ENCODE data around the gene ABI3BP.

DNA sequence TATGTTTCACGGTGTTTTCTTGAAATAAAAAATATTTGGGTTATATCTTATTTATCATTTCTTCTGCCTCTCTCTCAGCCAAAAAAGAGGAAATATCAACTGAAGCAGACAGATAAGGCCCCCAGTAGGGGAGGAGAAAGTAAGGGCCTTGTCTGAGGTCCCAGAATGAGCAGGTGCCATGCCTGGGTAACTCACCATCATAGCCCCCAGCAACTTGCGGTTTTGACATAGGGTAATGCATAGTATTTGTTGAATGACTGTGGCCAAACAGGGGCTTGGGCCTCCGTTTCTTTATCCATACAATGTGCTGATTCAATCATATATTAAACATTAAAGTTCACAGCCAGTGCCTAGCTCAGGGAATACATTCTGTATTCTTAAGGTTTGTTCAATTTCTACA is 119.6 kb downstream of the ABI3BP start:
- TF ChIP-seq, protein P1, sequence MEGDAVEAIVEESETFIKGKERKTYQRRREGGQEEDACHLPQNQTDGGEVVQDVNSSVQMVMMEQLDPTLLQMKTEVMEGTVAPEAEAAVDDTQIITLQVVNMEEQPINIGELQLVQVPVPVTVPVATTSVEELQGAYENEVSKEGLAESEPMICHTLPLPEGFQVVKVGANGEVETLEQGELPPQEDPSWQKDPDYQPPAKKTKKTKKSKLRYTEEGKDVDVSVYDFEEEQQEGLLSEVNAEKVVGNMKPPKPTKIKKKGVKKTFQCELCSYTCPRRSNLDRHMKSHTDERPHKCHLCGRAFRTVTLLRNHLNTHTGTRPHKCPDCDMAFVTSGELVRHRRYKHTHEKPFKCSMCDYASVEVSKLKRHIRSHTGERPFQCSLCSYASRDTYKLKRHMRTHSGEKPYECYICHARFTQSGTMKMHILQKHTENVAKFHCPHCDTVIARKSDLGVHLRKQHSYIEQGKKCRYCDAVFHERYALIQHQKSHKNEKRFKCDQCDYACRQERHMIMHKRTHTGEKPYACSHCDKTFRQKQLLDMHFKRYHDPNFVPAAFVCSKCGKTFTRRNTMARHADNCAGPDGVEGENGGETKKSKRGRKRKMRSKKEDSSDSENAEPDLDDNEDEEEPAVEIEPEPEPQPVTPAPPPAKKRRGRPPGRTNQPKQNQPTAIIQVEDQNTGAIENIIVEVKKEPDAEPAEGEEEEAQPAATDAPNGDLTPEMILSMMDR (IDR thresholded peaks at IDR 0.05; ENCODE audit: low read depth, low read length): no peak
- TF ChIP-seq POLR2A (IDR thresholded peaks at IDR 0.05; ENCODE audit: extremely low read depth, insufficient read length): no peak
- TF ChIP-seq, protein P2, sequence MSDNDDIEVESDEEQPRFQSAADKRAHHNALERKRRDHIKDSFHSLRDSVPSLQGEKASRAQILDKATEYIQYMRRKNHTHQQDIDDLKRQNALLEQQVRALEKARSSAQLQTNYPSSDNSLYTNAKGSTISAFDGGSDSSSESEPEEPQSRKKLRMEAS (IDR thresholded peaks at IDR 0.05; ENCODE audit: low read depth, low read length): no peak
- no peak for TF ChIP-seq MYC (IDR thresholded peaks at IDR 0.05; ENCODE audit: low read depth, low read length)

All from NB4 (cell line).